Ovary (tissue), 3 donors: ENCODE results near the gene KDM1A.

Experiments used
- CTCF ChIP-seq, 3 donors: fragments of 450-650 bp in 2 of 3; fragments of 200-600 bp in 1 of 3; IDR thresholded peaks; one replicate each; pipeline versions ENCODE4 v1.5.1 to v1.8.0; 2016 to 2022; ENCODE audit warnings: antibody characterized with exemption in 3 of 3, mild to moderate bottlenecking in 1 of 3
- EP300 ChIP-seq: sonication (generic); formaldehyde crosslinking; IDR thresholded peaks from one replicate; pipeline ENCODE4 v1.6.1; 2017; ENCODE audit warnings: antibody characterized with exemption
- POLR2A ChIP-seq: fragments of 450-650 bp; IDR thresholded peaks from one replicate; pipeline ENCODE4 v1.6.1; 2017; ENCODE audit warnings: antibody characterized with exemption, mild to moderate bottlenecking, moderate library complexity
- donor health status: DM: no; HTN: no; CAD: no.

- no peak for TF ChIP-seq CTCF (IDR thresholded peaks at IDR 0.05)
- no peak for TF ChIP-seq POLR2A
- TF ChIP-seq EP300: no peak
Observed at GRCh38 chr1:23062271-23062670, 43.0 kb downstream of the KDM1A start.
